Frontal cortex (tissue), 4 donors: Measurements from ENCODE around the gene NACAD. TPM values are rescaled to one million over a fixed set of nuclear protein-coding genes. Genes with fewer than 3 reads are reported as not detected.

Source experiments
- DNase-seq, 2 donors: peaks; one replicate each; pipeline ENCODE4 v3.0.0; 2012; ENCODE audit warnings: low spot score in 2 of 2
- FAIRE-seq: peaks from 2 replicates; lab custom pipeline; 2012; peaks lifted over from hg19 to GRCh38; lab: Jason Lieb, UNC
- total RNA-seq: library from RNA; depleted of rRNA; stranded (reverse); fragments of >200 nt; gene quantifications from one replicate; pipeline ENCODE4 v1.2.3, GENCODE V29; 2014
- donor health status: control.
- donor health status: control.
- donor health status: control.

Gene NACAD
- total RNA-seq = 4.9 TPM

- FAIRE-seq (no peak), DNase-seq (peak; percentile 94)
These were observed at the start of gene NACAD for GRCh38 chr7:45088821-45089340. NACAD (minus strand) TSS chr7:45088969; CDS start chr7:45088894, 75 bp downstream.

GRCh38 chr7:45136106-45137060 lies 47.6 kb upstream of the NACAD start:
- FAIRE-seq (no peak), DNase-seq (peak; percentile 74 to 85)

GRCh38 chr7:45133877-45134276 lies 45.1 kb upstream of the NACAD start:
- DNase-seq = no peak
- FAIRE-seq = no peak

GRCh38 chr7:45133352-45133751 lies 44.6 kb upstream of the NACAD start:
- DNase-seq (no peak), FAIRE-seq (no peak)

- DNase-seq (no peak), FAIRE-seq (no peak)
These were observed 44.0 kb upstream of the NACAD start for GRCh38 chr7:45132708-45133320.

- no peak for DNase-seq
- FAIRE-seq = no peak
These were observed 43.1 kb upstream of the NACAD start for GRCh38 chr7:45131891-45132290.

GRCh38 chr7:45130910-45131309 lies 42.1 kb upstream of the NACAD start:
- no peak for DNase-seq
- no peak for FAIRE-seq

- DNase-seq = no peak
- FAIRE-seq = no peak
These were observed 41.1 kb upstream of the NACAD start for GRCh38 chr7:45129906-45130305.

GRCh38 chr7:45129181-45129800 lies 40.5 kb upstream of the NACAD start:
- no peak for DNase-seq
- FAIRE-seq = no peak

GRCh38 chr7:45126920-45127319 lies 38.2 kb upstream of the NACAD start:
- no peak for FAIRE-seq
- no peak for DNase-seq

- no peak for DNase-seq
- FAIRE-seq = no peak
These were observed 37.4 kb upstream of the NACAD start for GRCh38 chr7:45126201-45126600.

- DNase-seq (no peak), FAIRE-seq (no peak)
These were observed 36.6 kb upstream of the NACAD start for GRCh38 chr7:45125193-45125904.

- FAIRE-seq (no peak), DNase-seq (no peak)
These were observed 35.3 kb upstream of the NACAD start for GRCh38 chr7:45123913-45124710.

GRCh38 chr7:45122975-45123860 lies 34.4 kb upstream of the NACAD start:
- no peak for DNase-seq
- no peak for FAIRE-seq

GRCh38 chr7:45119550-45119949 lies 30.8 kb upstream of the NACAD start:
- DNase-seq (no peak), FAIRE-seq (no peak)

GRCh38 chr7:45118889-45119331 lies 30.1 kb upstream of the NACAD start:
- FAIRE-seq (no peak), DNase-seq (no peak)

- DNase-seq (no peak), FAIRE-seq (no peak)
These were observed 29.5 kb upstream of the NACAD start for GRCh38 chr7:45118292-45118691.

- DNase-seq (no peak), FAIRE-seq (no peak)
These were observed 28.8 kb upstream of the NACAD start for GRCh38 chr7:45117582-45117981.
